ENCODE measurements around the gene DDX53. TPM values are rescaled to one million over a fixed set of nuclear protein-coding genes. Genes with fewer than 3 reads are reported as not detected.

Gene DDX53
- total RNA-seq, 1 experiment from 2014 or later = not detected

DNA sequence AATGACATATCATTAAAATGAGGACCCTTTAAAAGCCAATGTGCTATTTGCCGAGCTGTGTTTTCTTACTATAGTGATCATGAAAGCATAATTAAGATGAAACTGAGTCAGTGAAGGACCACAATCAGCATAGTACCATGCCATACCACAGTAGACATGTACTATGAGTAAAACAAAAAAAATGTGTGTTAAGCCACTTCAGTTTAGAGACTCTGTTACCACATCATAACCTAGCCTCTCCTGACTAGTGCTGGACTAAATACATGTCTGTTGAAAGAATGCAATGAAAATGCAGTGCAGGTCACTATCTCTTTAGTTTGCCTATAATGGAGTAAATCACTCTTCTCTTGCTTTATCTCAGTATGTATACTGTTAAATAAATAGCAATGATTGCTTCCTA, 12.3 kb upstream of the DDX53 start:
- CTCF ChIA-PET = no interaction called here
- Mint-ChIP-seq H3K27ac (no peak overlapping the region), H3K27me3 (ENCODE audit: low read depth) (no peaks in the 10 kb centered on the region; the same call in 1 of the 2 replicates), H3K4me3 (no peak overlapping the region), H3K9me3 (no peaks in the 10 kb centered on the region), H3K4me1 (no peaks in the 10 kb centered on the region), H3K36me3 (no peaks in the 10 kb centered on the region)
- TF ChIP-seq CREM (CRISPR knock-in tag; IDR thresholded peaks at IDR 0.05) (no peak), JAZF1 (CRISPR knock-in tag; IDR thresholded peaks at IDR 0.05) (no peak), TEAD4 (CRISPR knock-in tag; IDR thresholded peaks at IDR 0.05) (no peak), KAT7 (CRISPR knock-in tag; IDR thresholded peaks at IDR 0.05; ENCODE audit: borderline replicate concordance) (no peak), ZNF396 (CRISPR knock-in tag; IDR thresholded peaks at IDR 0.05; ENCODE audit: borderline replicate concordance) (no peak), MXD4 (CRISPR knock-in tag; IDR thresholded peaks at IDR 0.05; ENCODE audit: borderline replicate concordance) (no peak), NFATC4 (CRISPR knock-in tag; IDR thresholded peaks at IDR 0.05) (no peak), ZNF317 (CRISPR knock-in tag; IDR thresholded peaks at IDR 0.05; ENCODE audit: borderline replicate concordance, low read depth) (no peak), ZBTB21 (CRISPR knock-in tag; IDR thresholded peaks at IDR 0.05; ENCODE audit: borderline replicate concordance) (no peak), ESRRA (CRISPR knock-in tag; IDR thresholded peaks at IDR 0.05; ENCODE audit: borderline replicate concordance) (no peak), RELA (CRISPR knock-in tag; IDR thresholded peaks at IDR 0.05; ENCODE audit: borderline replicate concordance) (no peak), CREB1 (CRISPR knock-in tag; IDR thresholded peaks at IDR 0.05) (no peak)
- TF ChIP-seq, protein P1, sequence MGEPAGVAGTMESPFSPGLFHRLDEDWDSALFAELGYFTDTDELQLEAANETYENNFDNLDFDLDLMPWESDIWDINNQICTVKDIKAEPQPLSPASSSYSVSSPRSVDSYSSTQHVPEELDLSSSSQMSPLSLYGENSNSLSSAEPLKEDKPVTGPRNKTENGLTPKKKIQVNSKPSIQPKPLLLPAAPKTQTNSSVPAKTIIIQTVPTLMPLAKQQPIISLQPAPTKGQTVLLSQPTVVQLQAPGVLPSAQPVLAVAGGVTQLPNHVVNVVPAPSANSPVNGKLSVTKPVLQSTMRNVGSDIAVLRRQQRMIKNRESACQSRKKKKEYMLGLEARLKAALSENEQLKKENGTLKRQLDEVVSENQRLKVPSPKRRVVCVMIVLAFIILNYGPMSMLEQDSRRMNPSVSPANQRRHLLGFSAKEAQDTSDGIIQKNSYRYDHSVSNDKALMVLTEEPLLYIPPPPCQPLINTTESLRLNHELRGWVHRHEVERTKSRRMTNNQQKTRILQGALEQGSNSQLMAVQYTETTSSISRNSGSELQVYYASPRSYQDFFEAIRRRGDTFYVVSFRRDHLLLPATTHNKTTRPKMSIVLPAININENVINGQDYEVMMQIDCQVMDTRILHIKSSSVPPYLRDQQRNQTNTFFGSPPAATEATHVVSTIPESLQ (CRISPR knock-in tag; IDR thresholded peaks at IDR 0.05) = no peak
- TF ChIP-seq, protein P2, sequence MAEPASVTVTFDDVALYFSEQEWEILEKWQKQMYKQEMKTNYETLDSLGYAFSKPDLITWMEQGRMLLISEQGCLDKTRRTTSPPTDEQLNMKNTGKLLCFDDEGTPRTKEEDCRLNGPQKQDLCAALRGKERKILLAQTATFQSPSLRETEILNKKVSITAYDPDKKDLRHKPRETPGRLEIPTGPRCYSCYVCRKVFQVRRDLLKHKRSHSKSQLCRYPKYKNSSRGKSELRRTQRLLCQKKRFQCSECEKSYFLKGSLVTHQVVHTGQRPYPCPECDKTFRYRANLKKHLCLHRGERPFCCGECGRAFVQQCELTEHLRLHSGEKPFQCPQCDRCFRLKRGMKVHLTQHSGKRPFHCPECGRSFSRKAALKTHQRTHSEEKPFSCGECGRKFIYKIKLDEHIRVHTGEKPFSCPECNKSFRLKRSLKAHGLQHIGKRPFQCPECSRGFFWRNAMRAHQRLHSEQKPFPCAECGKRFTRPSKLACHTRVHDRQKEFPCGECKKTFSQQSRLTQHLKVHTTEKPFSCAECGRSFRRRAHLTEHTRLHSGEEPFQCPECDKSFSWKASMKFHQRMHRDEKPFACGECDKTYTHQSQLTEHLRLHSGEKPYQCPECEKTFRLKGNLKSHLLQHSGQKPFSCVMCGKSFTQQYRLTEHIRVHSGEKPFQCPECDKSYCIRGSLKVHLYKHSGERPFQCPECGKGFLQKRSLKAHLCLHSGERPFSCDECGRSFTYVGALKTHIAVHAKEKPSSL (CRISPR knock-in tag; conservative IDR thresholded peaks at IDR 0.05) = no peak
- TF ChIP-seq, protein P3, sequence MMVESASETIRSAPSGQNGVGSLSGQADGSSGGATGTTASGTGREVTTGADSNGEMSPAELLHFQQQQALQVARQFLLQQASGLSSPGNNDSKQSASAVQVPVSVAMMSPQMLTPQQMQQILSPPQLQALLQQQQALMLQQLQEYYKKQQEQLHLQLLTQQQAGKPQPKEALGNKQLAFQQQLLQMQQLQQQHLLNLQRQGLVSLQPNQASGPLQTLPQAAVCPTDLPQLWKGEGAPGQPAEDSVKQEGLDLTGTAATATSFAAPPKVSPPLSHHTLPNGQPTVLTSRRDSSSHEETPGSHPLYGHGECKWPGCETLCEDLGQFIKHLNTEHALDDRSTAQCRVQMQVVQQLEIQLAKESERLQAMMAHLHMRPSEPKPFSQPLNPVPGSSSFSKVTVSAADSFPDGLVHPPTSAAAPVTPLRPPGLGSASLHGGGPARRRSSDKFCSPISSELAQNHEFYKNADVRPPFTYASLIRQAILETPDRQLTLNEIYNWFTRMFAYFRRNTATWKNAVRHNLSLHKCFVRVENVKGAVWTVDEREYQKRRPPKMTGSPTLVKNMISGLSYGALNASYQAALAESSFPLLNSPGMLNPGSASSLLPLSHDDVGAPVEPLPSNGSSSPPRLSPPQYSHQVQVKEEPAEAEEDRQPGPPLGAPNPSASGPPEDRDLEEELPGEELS (CRISPR knock-in tag; IDR thresholded peaks at IDR 0.05) = no peak
- TF ChIP-seq, protein P4, sequence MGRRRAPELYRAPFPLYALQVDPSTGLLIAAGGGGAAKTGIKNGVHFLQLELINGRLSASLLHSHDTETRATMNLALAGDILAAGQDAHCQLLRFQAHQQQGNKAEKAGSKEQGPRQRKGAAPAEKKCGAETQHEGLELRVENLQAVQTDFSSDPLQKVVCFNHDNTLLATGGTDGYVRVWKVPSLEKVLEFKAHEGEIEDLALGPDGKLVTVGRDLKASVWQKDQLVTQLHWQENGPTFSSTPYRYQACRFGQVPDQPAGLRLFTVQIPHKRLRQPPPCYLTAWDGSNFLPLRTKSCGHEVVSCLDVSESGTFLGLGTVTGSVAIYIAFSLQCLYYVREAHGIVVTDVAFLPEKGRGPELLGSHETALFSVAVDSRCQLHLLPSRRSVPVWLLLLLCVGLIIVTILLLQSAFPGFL (CRISPR knock-in tag; IDR thresholded peaks at IDR 0.05; ENCODE audit: borderline replicate concordance) = no peak
- TF ChIP-seq, protein P5, sequence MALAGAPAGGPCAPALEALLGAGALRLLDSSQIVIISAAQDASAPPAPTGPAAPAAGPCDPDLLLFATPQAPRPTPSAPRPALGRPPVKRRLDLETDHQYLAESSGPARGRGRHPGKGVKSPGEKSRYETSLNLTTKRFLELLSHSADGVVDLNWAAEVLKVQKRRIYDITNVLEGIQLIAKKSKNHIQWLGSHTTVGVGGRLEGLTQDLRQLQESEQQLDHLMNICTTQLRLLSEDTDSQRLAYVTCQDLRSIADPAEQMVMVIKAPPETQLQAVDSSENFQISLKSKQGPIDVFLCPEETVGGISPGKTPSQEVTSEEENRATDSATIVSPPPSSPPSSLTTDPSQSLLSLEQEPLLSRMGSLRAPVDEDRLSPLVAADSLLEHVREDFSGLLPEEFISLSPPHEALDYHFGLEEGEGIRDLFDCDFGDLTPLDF (CRISPR knock-in tag; IDR thresholded peaks at IDR 0.05) = no peak
- TF ChIP-seq, protein P6, sequence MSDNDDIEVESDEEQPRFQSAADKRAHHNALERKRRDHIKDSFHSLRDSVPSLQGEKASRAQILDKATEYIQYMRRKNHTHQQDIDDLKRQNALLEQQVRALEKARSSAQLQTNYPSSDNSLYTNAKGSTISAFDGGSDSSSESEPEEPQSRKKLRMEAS (CRISPR knock-in tag; IDR thresholded peaks at IDR 0.05) = no peak
- TF ChIP-seq, protein P7, sequence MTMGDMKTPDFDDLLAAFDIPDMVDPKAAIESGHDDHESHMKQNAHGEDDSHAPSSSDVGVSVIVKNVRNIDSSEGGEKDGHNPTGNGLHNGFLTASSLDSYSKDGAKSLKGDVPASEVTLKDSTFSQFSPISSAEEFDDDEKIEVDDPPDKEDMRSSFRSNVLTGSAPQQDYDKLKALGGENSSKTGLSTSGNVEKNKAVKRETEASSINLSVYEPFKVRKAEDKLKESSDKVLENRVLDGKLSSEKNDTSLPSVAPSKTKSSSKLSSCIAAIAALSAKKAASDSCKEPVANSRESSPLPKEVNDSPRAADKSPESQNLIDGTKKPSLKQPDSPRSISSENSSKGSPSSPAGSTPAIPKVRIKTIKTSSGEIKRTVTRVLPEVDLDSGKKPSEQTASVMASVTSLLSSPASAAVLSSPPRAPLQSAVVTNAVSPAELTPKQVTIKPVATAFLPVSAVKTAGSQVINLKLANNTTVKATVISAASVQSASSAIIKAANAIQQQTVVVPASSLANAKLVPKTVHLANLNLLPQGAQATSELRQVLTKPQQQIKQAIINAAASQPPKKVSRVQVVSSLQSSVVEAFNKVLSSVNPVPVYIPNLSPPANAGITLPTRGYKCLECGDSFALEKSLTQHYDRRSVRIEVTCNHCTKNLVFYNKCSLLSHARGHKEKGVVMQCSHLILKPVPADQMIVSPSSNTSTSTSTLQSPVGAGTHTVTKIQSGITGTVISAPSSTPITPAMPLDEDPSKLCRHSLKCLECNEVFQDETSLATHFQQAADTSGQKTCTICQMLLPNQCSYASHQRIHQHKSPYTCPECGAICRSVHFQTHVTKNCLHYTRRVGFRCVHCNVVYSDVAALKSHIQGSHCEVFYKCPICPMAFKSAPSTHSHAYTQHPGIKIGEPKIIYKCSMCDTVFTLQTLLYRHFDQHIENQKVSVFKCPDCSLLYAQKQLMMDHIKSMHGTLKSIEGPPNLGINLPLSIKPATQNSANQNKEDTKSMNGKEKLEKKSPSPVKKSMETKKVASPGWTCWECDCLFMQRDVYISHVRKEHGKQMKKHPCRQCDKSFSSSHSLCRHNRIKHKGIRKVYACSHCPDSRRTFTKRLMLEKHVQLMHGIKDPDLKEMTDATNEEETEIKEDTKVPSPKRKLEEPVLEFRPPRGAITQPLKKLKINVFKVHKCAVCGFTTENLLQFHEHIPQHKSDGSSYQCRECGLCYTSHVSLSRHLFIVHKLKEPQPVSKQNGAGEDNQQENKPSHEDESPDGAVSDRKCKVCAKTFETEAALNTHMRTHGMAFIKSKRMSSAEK (CRISPR knock-in tag; IDR thresholded peaks at IDR 0.05; ENCODE audit: borderline replicate concordance) = no peak
- TF ChIP-seq, protein P8, sequence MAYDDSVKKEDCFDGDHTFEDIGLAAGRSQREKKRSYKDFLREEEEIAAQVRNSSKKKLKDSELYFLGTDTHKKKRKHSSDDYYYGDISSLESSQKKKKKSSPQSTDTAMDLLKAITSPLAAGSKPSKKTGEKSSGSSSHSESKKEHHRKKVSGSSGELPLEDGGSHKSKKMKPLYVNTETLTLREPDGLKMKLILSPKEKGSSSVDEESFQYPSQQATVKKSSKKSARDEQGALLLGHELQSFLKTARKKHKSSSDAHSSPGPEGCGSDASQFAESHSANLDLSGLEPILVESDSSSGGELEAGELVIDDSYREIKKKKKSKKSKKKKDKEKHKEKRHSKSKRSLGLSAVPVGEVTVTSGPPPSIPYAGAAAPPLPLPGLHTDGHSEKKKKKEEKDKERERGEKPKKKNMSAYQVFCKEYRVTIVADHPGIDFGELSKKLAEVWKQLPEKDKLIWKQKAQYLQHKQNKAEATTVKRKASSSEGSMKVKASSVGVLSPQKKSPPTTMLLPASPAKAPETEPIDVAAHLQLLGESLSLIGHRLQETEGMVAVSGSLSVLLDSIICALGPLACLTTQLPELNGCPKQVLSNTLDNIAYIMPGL (CRISPR knock-in tag; IDR thresholded peaks at IDR 0.05) = no peak
- DNase-seq (ENCODE audit: low spot score) (no peak), ATAC-seq (no peak)
- POLR2A ChIA-PET = no interaction called here

Data from WTC11 (cell line).